Panc1 (cell line): Measurements from ENCODE around the gene HSF2BP. TPM values are rescaled to one million over a fixed set of nuclear protein-coding genes. Genes with fewer than 3 reads are reported as not detected.

ENCODE experiments used
- ATAC-seq: fragments of 200-7000 bp; cut with Tn5 transposase; 2 replicates; pipeline ENCODE4 v1.9.1; 2020; ENCODE audit warnings: mild to moderate bottlenecking, moderate library complexity
- BruUV-seq: library from RNA; stranded (reverse); fragments of 400-500 nt; replicated peaks from 2 replicates; lab custom pipeline; 2021; lab: Mats Ljungman, UMichigan
- CTCF ChIA-PET: fragments of 300-600 bp; sonication (Branson Sonifier 250); formaldehyde crosslinking; loops from one replicate; lab custom pipeline; 2022; ENCODE audit warnings: antibody characterized with exemption; lab: Charles Lee
- POLR2A ChIA-PET: fragments of 300-600 bp; sonication (Branson Sonifier 250); formaldehyde crosslinking; loops from one replicate; lab custom pipeline; 2022; ENCODE audit warnings: antibody characterized with exemption; lab: Charles Lee
- DNase-seq: peaks from one replicate; pipeline ENCODE4 v3.0.0-alpha.2; 2010; ENCODE audit warnings: low read depth, low spot score
- H3K27ac ChIP-seq: 2 replicates; pipeline ENCODE4 v1.5.1; 2011; ENCODE audit warnings: mild to moderate bottlenecking, low read length, inconsistent platforms
- H3K27me3 ChIP-seq: fragments of 200-500 bp; sonication (Bioruptor generic); 2 replicates; pipeline ENCODE4 v1.6.0; 2014; ENCODE audit warnings: low read length, inconsistent platforms; ENCODE audit not compliant: control insufficient read depth, insufficient read depth
- H3K36me3 ChIP-seq: fragments of 200-500 bp; sonication (Bioruptor generic); 2 replicates; pipeline ENCODE4 v1.5.1; 2014; ENCODE audit warnings: inconsistent platforms, mild to moderate bottlenecking, low read length, moderate library complexity; ENCODE audit not compliant: control insufficient read depth, insufficient read depth
- H3K4me1 ChIP-seq: 2 replicates; pipeline ENCODE4 v1.5.1; 2011; ENCODE audit warnings: inconsistent platforms, mild to moderate bottlenecking, low read length, moderate library complexity; ENCODE audit not compliant: control insufficient read depth, insufficient read depth
- H3K4me3 ChIP-seq, 2 experiments: 2 replicates each; pipeline ENCODE4 v1.5.1; 2011 to 2012; ENCODE audit warnings: low read depth in 2 of 2, low read length in 2 of 2, mild to moderate bottlenecking in 2 of 2, inconsistent platforms in 1 of 2, moderate library complexity in 1 of 2
- H3K9me3 ChIP-seq: fragments of 200-500 bp; sonication (Bioruptor generic); 2 replicates; pipeline ENCODE4 v1.5.1; 2014; ENCODE audit warnings: low read depth, mild to moderate bottlenecking, inconsistent platforms, low read length, moderate library complexity; ENCODE audit not compliant: control insufficient read depth, insufficient read depth
- POLR2AphosphoS5 ChIP-seq: IDR thresholded peaks from 2 replicates; pipeline ENCODE4 v1.6.1; 2012; ENCODE audit warnings: mild to moderate bottlenecking, low read depth, low read length, moderate library complexity
- SIN3A ChIP-seq: IDR thresholded peaks from 2 replicates; pipeline ENCODE4 v1.6.1; 2012; ENCODE audit warnings: low read depth, mild to moderate bottlenecking, low read length, moderate library complexity, borderline replicate concordance; ENCODE audit not compliant: insufficient read depth
- TCF7L2 ChIP-seq: IDR thresholded peaks from 2 replicates; pipeline ENCODE4 v1.6.1; 2011; ENCODE audit warnings: mild to moderate bottlenecking, low read depth, low read length, inconsistent platforms
- in situ Hi-C: cut with HindIII; loops from 2 replicates; pipeline ENCODE4 v1.10.0; 2016; ENCODE audit warnings: low sequenced_read_pairs, low pct_unique_long_range_greater_than_20kb
- intact Hi-C: fragments of 100-400 bp; cut with micrococcal nuclease; formaldehyde crosslinking; loops from one replicate; pipeline ENCODE4 v1.10.0; 2022; ENCODE audit not compliant: unreplicated experiment
- total RNA-seq: library from RNA; stranded (reverse); gene quantifications from one replicate; pipeline ENCODE4 v1.2.1, GENCODE V29; 2021; ENCODE audit not compliant: unreplicated experiment
- TF ChIP-seq, protein P1 (sequence below), 2 experiments: IDR thresholded peaks; 2 replicates each; pipeline ENCODE4 v1.6.1; 2011 to 2012; ENCODE audit warnings: low read depth in 2 of 2, control low read depth in 1 of 2, low read length in 1 of 2, mild to moderate bottlenecking in 1 of 2, moderate library complexity in 1 of 2; ENCODE audit not compliant: insufficient read depth in 1 of 2
- TF ChIP-seq, protein P2 (sequence below): fragments of 450-650 bp; IDR thresholded peaks from 2 replicates; pipeline ENCODE4 v1.5.1; 2017; ENCODE audit warnings: mild to moderate bottlenecking

Gene HSF2BP
- total RNA-seq, 1 experiment from 2014 or later: 4.2 TPM

DNA sequence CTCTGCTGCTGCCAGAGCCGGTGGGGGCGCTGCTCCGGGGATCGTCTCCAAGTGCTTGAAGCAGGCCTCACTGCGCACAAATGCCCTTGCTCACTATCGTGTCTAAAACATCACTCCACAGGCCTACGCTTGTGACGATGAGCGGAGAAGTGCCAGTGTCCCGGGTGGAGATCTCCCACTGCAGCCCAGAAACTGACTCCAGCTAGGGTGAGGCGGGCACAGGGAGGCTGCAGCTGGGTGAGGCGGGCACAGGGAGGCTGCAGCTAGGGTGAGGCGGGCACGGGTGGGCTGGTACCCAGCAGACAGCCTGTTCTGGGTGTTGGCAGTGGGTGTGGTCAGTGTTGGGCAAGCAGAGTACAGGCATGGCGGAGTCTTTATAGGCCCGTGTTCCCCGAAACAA lies 36.9 kb upstream of the HSF2BP start:
- H3K27me3 ChIP-seq: no peaks in the 10 kb centered on the region
- H3K4me1 ChIP-seq: no peaks in the 10 kb centered on the region
- no TSS peak for BruUV-seq
- H3K27ac ChIP-seq: no peak overlapping the region
- no peak overlapping the region for H3K4me3 ChIP-seq
- DNase-seq: no peak
- no peaks in the 10 kb centered on the region for H3K9me3 ChIP-seq
- TF ChIP-seq SIN3A (no peak), TCF7L2 (no peak), POLR2AphosphoS5 (no peak)
- TF ChIP-seq, protein P1, sequence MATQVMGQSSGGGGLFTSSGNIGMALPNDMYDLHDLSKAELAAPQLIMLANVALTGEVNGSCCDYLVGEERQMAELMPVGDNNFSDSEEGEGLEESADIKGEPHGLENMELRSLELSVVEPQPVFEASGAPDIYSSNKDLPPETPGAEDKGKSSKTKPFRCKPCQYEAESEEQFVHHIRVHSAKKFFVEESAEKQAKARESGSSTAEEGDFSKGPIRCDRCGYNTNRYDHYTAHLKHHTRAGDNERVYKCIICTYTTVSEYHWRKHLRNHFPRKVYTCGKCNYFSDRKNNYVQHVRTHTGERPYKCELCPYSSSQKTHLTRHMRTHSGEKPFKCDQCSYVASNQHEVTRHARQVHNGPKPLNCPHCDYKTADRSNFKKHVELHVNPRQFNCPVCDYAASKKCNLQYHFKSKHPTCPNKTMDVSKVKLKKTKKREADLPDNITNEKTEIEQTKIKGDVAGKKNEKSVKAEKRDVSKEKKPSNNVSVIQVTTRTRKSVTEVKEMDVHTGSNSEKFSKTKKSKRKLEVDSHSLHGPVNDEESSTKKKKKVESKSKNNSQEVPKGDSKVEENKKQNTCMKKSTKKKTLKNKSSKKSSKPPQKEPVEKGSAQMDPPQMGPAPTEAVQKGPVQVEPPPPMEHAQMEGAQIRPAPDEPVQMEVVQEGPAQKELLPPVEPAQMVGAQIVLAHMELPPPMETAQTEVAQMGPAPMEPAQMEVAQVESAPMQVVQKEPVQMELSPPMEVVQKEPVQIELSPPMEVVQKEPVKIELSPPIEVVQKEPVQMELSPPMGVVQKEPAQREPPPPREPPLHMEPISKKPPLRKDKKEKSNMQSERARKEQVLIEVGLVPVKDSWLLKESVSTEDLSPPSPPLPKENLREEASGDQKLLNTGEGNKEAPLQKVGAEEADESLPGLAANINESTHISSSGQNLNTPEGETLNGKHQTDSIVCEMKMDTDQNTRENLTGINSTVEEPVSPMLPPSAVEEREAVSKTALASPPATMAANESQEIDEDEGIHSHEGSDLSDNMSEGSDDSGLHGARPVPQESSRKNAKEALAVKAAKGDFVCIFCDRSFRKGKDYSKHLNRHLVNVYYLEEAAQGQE (IDR thresholded peaks at IDR 0.05; ENCODE audit: insufficient read depth in 1 of 2, low read depth in 2 of 2, low read length in 1 of 2): no peak
- TF ChIP-seq, protein P2, sequence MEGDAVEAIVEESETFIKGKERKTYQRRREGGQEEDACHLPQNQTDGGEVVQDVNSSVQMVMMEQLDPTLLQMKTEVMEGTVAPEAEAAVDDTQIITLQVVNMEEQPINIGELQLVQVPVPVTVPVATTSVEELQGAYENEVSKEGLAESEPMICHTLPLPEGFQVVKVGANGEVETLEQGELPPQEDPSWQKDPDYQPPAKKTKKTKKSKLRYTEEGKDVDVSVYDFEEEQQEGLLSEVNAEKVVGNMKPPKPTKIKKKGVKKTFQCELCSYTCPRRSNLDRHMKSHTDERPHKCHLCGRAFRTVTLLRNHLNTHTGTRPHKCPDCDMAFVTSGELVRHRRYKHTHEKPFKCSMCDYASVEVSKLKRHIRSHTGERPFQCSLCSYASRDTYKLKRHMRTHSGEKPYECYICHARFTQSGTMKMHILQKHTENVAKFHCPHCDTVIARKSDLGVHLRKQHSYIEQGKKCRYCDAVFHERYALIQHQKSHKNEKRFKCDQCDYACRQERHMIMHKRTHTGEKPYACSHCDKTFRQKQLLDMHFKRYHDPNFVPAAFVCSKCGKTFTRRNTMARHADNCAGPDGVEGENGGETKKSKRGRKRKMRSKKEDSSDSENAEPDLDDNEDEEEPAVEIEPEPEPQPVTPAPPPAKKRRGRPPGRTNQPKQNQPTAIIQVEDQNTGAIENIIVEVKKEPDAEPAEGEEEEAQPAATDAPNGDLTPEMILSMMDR: no peak
- CTCF ChIA-PET: no interaction called here
- H3K36me3 ChIP-seq: no peaks in the 10 kb centered on the region
- intact Hi-C loops (no loop called here), in situ Hi-C loops (no loop called here)
- no peak for ATAC-seq
- POLR2A ChIA-PET: no interaction called here

DNA sequence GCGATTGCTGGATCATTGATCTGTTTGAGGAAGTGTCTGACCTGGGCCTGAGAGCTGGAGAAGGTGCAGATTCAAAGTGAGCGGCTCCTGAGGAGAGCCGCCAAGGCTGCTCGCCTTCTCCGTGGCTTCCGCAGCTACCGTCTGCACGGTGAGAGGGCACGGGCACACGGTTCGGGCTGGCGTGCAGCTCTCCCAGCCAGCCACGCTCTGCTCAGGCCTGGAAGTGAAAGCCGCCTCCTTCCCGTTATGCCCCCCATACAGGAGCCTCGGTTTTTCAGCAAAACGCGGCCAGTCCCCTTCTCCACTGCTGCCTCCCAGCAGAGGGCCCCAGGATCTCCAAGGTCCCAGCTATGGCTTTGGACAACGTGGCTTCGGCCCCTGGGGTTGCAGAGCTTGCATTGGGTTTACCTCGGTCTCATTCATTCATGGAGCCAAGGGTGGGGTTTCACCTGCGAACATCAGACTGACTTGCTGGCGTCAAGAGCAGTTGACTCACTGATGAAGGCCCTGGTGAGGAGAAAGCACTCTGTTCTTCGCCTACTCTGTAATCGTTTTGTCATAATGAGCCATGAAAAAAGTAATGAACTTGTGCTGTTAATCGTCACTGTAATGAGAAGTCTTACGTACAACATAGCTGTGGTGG lies 35.3 kb upstream of the HSF2BP start:
- no peaks in the 10 kb centered on the region for H3K27me3 ChIP-seq
- intact Hi-C loops (no loop called here), in situ Hi-C loops (no loop called here)
- ATAC-seq: no peak
- H3K4me1 ChIP-seq: no peaks in the 10 kb centered on the region
- no peaks in the 10 kb centered on the region; the same call in 1 of the 2 replicates for H3K36me3 ChIP-seq
- no peak for TF ChIP-seq SIN3A
- TF ChIP-seq, protein P2: no peak
- TF ChIP-seq TCF7L2: no peak
- TF ChIP-seq, protein P1 (IDR thresholded peaks at IDR 0.05; ENCODE audit: insufficient read depth in 1 of 2, low read depth in 2 of 2, low read length in 1 of 2): no peak
- no peak for TF ChIP-seq POLR2AphosphoS5
- H3K27ac ChIP-seq: no peak overlapping the region
- no peak overlapping the region for H3K4me3 ChIP-seq
- no peak for DNase-seq
- POLR2A ChIA-PET: no interaction called here
- CTCF ChIA-PET: no interaction called here
- BruUV-seq: no TSS peak
- no peaks in the 10 kb centered on the region for H3K9me3 ChIP-seq
